ENCODE data around the gene TMEM123.
A peak's percentile ranks its signal among the peaks of the same experiment; 100 is the strongest.

Gene TMEM123

DNA sequence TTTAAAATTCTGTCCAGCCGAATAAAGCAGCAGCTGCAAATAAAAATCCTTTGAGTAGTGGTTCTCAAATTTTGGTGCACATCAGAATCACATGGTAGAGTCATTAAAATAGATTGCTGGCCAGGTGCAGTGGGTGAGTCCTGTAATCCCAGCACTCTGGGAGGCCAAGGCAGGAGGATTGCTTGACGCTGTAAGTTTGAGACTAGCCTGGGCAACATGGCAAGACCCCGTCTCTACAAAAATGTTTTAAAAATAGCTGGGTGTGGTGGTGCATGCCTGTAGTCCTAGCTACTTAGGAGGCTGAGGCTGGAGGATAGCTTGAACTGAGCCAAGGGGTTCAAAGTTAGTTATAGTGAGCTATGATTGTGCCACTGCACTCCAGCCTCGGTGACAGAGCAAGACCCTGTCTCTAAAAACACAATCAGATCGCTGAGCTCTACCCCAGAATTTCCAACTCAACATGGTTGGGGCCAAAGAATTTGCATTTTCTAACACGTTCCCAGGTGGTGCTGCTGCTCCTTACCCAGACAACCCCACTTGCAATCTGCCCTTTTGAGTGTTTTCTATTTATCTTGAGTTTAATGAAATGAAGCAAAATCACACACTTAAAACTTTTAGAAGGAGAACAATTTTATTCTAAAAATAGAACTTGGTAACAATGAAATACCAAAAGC is 56.7 kb downstream of the TMEM123 start:
- Histone ChIP-seq H3K4me3 (no peak overlapping the region), H3K27ac (no peak overlapping the region)
- no peak for DNase-seq (ENCODE audit: low spot score)
- TF ChIP-seq, protein P1, sequence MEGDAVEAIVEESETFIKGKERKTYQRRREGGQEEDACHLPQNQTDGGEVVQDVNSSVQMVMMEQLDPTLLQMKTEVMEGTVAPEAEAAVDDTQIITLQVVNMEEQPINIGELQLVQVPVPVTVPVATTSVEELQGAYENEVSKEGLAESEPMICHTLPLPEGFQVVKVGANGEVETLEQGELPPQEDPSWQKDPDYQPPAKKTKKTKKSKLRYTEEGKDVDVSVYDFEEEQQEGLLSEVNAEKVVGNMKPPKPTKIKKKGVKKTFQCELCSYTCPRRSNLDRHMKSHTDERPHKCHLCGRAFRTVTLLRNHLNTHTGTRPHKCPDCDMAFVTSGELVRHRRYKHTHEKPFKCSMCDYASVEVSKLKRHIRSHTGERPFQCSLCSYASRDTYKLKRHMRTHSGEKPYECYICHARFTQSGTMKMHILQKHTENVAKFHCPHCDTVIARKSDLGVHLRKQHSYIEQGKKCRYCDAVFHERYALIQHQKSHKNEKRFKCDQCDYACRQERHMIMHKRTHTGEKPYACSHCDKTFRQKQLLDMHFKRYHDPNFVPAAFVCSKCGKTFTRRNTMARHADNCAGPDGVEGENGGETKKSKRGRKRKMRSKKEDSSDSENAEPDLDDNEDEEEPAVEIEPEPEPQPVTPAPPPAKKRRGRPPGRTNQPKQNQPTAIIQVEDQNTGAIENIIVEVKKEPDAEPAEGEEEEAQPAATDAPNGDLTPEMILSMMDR (IDR thresholded peaks at IDR 0.05), result no peak

DNA sequence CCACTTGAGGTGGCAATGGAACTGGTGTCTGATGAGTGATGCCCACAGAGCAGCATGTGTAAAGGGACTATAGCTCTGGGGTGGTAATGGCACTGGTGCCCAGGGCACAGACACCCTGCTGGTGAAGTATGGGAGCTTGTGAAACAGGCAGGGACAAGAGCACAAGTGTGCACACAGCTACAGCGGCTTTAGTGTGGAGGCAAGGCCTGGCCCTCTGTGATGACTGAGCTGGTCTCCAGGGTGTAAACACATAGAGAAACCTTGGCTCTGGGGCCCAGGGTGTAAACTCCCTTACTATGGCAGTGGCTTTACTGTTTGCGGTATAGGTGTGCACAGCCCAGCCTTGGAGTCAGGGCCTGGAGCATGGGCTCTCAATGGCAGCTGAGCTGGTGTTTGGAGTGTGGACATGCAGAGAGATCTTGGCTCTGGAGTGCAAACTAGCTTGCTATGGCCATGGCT is 59.3 kb downstream of the TMEM123 start:
- no peak overlapping the region for H3K4me3 ChIP-seq
- no peak for DNase-seq (ENCODE audit: low spot score)
- H3K27ac ChIP-seq, result no peak overlapping the region
- TF ChIP-seq, protein P1 (IDR thresholded peaks at IDR 0.05), result no peak

DNA sequence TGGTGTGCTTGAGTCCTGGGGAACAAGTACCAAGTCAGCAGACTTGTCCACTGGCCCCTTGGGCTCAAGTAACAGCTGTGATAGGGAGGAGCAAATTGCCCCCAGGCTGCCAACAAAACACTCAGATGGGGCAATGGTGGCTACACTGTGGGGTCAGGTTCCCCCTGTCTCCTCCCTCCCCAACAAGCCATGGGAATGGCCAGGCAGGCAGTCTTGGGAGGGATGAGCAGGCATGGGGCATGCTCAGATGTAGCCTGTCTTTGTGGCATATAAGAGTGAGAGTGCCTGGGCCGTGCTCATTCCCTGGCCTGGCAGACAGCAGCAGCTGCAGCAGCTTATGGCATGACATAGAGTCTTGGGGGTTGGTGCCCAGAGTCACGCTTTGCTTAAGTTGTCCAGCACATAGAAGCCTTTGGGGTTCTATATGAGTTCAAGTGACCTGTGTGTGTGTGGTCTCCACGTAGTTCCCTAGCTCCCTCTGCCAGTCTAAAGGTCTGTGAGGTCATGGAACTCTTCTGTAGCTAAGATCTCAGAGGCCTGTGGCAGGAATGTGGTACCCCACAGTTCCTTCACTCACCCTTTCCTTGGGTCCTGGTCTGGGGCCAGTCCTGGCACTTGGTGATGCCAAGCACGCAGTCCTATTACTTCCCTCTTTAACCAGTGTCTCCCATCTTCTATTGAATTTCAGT is 60.9 kb downstream of the TMEM123 start:
- Histone ChIP-seq H3K4me3 (no peak overlapping the region), H3K27ac (no peak overlapping the region)
- no peak for DNase-seq (ENCODE audit: low spot score)
- TF ChIP-seq, protein P1 (IDR thresholded peaks at IDR 0.05), result no peak

DNA sequence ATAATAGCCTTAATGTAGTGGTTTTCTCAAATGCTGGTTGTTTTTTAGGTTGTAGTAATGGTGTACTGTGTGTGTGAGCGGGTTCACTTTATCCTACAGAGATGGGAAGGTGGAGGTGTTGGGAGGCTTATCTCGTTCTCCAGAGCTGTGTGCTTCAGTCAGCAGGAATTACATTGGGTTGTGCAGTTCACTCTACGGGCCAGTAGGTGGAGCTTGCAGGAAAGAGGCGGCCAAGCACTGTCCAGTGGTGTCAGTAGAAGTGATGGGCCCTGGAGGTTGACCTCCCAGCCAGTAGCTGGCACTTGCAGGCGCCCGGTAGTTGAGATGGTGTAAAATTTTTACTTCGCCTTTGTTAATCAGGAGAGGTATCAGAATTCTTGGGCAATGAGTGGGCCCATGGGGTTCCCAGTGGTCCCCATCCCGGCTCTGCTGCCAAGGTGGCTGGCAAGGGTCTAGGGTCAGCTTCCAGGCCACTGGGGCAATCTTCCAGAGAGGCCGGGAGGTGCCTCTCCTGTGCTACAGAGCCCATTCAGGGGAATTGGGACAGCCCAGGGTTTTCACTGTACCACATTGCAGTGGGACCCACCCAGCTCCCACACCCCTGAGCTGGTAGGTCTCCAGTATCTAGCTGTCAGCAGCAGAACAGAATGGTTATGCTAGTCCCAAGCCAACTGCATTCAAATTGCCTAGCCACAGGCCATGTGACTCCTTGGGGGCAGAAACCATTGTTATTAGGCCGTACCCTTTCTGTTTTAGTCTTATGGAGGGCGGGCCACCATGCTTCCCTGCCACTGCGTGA is 61.7 kb downstream of the TMEM123 start:
- TF ChIP-seq, protein P1 (IDR thresholded peaks at IDR 0.05), result peak; percentile 64
- Histone ChIP-seq H3K27ac (no peak overlapping the region), H3K4me3 (no peak overlapping the region)
- DNase-seq (ENCODE audit: low spot score), result no peak

DNA sequence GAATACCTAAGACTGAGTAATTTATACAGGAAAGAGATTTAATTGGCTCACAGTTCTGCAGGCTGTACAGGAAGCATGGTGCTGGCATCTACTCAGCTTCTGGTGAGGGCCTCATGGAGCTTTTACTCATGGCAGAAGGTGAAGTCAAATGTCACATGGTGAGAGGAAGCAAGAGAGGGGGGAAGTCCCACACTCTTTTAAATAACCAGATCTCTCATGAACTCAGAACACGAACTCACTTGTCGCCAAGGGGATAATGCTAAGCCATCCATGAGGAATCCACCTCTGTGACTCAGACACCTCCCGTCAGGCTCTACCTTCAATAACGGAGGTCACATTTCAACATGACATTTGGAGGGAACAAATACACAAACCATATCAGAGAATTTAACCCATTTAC is 63.3 kb downstream of the TMEM123 start:
- no peak overlapping the region for H3K4me3 ChIP-seq
- H3K27ac ChIP-seq, result no peak overlapping the region
- TF ChIP-seq, protein P1 (IDR thresholded peaks at IDR 0.05), result no peak
- no peak for DNase-seq (ENCODE audit: low spot score)

DNA sequence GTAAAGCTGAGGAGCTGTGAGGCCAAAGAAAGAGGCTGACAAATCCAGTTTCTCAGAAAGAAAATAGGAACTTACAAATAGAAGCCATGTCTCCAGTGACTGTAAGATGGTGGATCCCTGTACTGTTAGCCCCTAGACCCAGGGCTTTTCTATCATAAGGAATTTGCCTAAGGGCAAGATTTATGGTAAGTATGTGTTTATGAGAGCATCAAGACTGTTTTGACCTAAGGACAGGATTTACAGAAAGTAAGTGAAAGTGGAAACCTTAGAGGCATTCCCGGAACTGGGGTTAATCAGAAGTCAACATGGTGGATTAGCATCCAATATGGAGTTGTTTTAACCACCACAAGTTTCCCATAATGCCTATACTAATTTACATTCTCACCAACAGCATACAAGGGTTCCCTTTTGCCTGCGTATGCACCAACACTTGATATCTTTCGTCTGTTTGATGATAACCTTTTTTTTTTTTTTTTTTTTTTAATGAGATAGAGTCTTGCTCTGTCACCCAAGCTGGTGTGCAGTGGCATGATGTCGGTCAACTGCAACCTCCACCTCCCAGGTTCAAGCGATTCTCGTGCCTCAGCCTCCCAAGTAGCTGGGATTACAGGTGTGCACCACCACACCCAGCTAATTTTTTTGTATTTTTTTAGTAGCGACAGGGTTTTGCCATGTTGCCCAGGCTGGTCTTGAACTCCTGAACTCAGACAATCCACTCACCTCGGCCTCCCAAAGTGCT is 65.4 kb downstream of the TMEM123 start:
- TF ChIP-seq, protein P1 (IDR thresholded peaks at IDR 0.05), result no peak
- Histone ChIP-seq H3K4me3 (no peak overlapping the region), H3K27ac (no peak overlapping the region)
- DNase-seq (ENCODE audit: low spot score), result no peak

Data from coronary artery (tissue), 2 donors.